PC-9 (cell line): ENCODE measurements around the gene SGK1. TPM values are rescaled to one million over a fixed set of nuclear protein-coding genes. Genes with fewer than 3 reads are reported as not detected.
A peak's percentile ranks its signal among the peaks of the same experiment; 100 is the strongest.

Experiments
- BruUV-seq: library from RNA; stranded (reverse); fragments of 400-500 nt; replicated peaks from 2 replicates; lab custom pipeline; 2021; lab: Mats Ljungman, UMichigan
- CTCF ChIA-PET: fragments of 300-600 bp; sonication (Branson Sonifier 250); formaldehyde crosslinking; loops from one replicate; lab custom pipeline; 2022; ENCODE audit warnings: antibody characterized with exemption; lab: Charles Lee
- POLR2A ChIA-PET: fragments of 300-600 bp; sonication (Branson Sonifier 250); formaldehyde crosslinking; loops from one replicate; lab custom pipeline; 2022; ENCODE audit warnings: antibody characterized with exemption; ENCODE audit not compliant: unreplicated experiment; lab: Charles Lee
- DNase-seq, 2 experiments: peaks; one replicate each; pipeline versions ENCODE4 v3.0.0 to v3.0.0-alpha.2; 2015 to 2022; ENCODE audit warnings: mixed read lengths in 1 of 2
- H2AFZ ChIP-seq: fragments of 200-600 bp; sonication (generic); 2 replicates; pipeline ENCODE4 v1.8.1; 2017; ENCODE audit warnings: antibody characterized with exemption
- H3F3A ChIP-seq: fragments of 200-600 bp; sonication (generic); 2 replicates; pipeline ENCODE4 v1.8.1; 2017; ENCODE audit warnings: antibody characterized with exemption, mild to moderate bottlenecking, low read depth; ENCODE audit not compliant: insufficient read depth
- H3K27ac ChIP-seq: fragments of 200-600 bp; sonication (generic); 2 replicates; pipeline ENCODE4 v1.6.1; 2016; ENCODE audit warnings: mixed run types
- H3K27me3 ChIP-seq: fragments of 200-600 bp; sonication (generic); 2 replicates; pipeline ENCODE4 v1.6.1; 2016; ENCODE audit warnings: low read depth, mixed run types; ENCODE audit not compliant: insufficient read depth
- H3K36me3 ChIP-seq: fragments of 200-600 bp; sonication (generic); 2 replicates; pipeline ENCODE4 v1.6.1; 2016; ENCODE audit warnings: low read depth, mixed run types
- H3K4me1 ChIP-seq: fragments of 200-600 bp; sonication (generic); replicated peaks from 2 replicates; pipeline ENCODE4 v1.6.1; 2016; ENCODE audit warnings: mixed run types; ENCODE audit not compliant: insufficient read depth
- H3K4me2 ChIP-seq: fragments of 200-600 bp; sonication (generic); 2 replicates; pipeline ENCODE4 v1.6.1; 2017; ENCODE audit warnings: mixed run types
- H3K4me3 ChIP-seq: fragments of 200-600 bp; sonication (generic); 2 replicates; pipeline ENCODE4 v1.6.1; 2016; ENCODE audit warnings: mixed run types
- H3K79me2 ChIP-seq: fragments of 200-600 bp; sonication (generic); 2 replicates; pipeline ENCODE4 v1.6.1; 2017; ENCODE audit warnings: low read depth, mixed run types
- H3K9me2 ChIP-seq: fragments of 200-600 bp; sonication (generic); 2 replicates; pipeline ENCODE4 v1.8.1; 2017; ENCODE audit warnings: mild to moderate bottlenecking; ENCODE audit not compliant: insufficient read depth
- H3K9me3 ChIP-seq: fragments of 200-600 bp; sonication (generic); 2 replicates; pipeline ENCODE4 v1.8.1; 2016; ENCODE audit warnings: low read depth; ENCODE audit not compliant: insufficient read depth
- H4K20me1 ChIP-seq: fragments of 200-600 bp; sonication (generic); 2 replicates; pipeline ENCODE4 v1.8.1; 2017; ENCODE audit not compliant: insufficient read depth
- EZH2 ChIP-seq: fragments of 200-600 bp; sonication (generic); IDR thresholded peaks from 2 replicates; pipeline ENCODE4 v1.8.0; 2017; ENCODE audit warnings: antibody characterized with exemption, low read depth
- intact Hi-C: fragments of 100-400 bp; cut with micrococcal nuclease; formaldehyde crosslinking; loops from one replicate; pipeline ENCODE4 v1.10.0; 2022; ENCODE audit not compliant: unreplicated experiment
- total RNA-seq: library from RNA; stranded (reverse); gene quantifications from 2 replicates; pipeline ENCODE4 v1.2.3, GENCODE V29; 2021
- TF ChIP-seq, protein P1 (sequence below): fragments of 200-600 bp; sonication (generic); conservative IDR thresholded peaks from 2 replicates; pipeline ENCODE4 v1.6.1; 2017; ENCODE audit warnings: mixed run types, antibody characterized with exemption, mild to moderate bottlenecking, moderate library complexity

The SGK1 gene
- total RNA-seq, 1 experiment from 2014 or later: 11.3 TPM

DNA sequence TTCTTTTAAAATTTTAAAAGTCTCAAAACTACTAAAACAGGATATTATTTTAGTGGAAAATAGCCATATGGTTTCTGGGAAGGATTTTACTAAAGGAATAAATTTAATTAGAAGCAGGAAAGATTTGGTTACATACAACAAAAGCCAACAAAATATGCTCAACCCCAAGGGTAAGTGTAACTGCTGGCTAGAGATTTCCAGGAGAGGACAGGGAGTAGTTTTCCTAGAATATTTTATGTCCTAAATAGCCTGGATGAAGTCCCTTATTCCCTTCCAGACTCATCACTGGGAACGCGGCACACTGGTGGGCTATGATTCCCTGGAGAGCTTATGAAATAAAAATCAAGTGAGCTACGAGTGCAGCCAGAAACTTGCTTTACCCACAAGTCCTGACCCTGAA, 66.6 kb downstream of the SGK1 start:
- Histone ChIP-seq H3K27ac (no peak overlapping the region), H3K36me3 (no peaks in the 10 kb centered on the region), H4K20me1 (no peaks in the 10 kb centered on the region), H3K9me2 (no peaks in the 10 kb centered on the region), H3K79me2 (no peaks in the 10 kb centered on the region), H2AFZ (no peak overlapping the region), H3F3A (no peaks in the 10 kb centered on the region), H3K4me2 (no peak overlapping the region), H3K4me3 (no peak overlapping the region), H3K4me1 (no peaks in the 10 kb centered on the region), H3K27me3 (no peaks in the 10 kb centered on the region), H3K9me3 (no peaks in the 10 kb centered on the region)
- no peak for DNase-seq
- ChIA-PET CTCF (no interaction called here), POLR2A (no interaction called here)
- intact Hi-C loops: no loop called here
- TF ChIP-seq, protein P1, sequence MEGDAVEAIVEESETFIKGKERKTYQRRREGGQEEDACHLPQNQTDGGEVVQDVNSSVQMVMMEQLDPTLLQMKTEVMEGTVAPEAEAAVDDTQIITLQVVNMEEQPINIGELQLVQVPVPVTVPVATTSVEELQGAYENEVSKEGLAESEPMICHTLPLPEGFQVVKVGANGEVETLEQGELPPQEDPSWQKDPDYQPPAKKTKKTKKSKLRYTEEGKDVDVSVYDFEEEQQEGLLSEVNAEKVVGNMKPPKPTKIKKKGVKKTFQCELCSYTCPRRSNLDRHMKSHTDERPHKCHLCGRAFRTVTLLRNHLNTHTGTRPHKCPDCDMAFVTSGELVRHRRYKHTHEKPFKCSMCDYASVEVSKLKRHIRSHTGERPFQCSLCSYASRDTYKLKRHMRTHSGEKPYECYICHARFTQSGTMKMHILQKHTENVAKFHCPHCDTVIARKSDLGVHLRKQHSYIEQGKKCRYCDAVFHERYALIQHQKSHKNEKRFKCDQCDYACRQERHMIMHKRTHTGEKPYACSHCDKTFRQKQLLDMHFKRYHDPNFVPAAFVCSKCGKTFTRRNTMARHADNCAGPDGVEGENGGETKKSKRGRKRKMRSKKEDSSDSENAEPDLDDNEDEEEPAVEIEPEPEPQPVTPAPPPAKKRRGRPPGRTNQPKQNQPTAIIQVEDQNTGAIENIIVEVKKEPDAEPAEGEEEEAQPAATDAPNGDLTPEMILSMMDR: no peak
- no peak for TF ChIP-seq EZH2
- no TSS peak for BruUV-seq

DNA sequence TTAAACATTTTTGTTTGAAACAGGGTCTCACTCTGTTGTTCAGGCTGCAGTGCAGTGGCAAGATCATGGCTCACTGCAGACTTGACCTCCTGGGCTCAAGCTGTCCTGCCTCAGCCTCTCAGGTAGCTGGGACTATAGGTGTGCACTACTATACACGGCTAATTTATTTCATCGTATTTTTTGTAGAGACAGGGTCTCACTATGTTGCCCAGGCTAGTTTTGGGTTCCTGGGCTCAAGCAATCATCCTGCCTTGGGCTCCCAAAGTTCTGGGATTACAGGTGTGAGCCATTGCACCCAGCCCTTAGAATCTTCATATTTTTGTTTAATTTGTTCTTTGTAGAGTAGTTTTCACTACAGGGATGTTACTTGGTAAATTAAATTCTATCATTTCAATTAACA, 67.1 kb downstream of the SGK1 start:
- CTCF ChIA-PET: no interaction called here
- POLR2A ChIA-PET: no interaction called here
- H3K4me1 ChIP-seq: no peaks in the 10 kb centered on the region

DNA sequence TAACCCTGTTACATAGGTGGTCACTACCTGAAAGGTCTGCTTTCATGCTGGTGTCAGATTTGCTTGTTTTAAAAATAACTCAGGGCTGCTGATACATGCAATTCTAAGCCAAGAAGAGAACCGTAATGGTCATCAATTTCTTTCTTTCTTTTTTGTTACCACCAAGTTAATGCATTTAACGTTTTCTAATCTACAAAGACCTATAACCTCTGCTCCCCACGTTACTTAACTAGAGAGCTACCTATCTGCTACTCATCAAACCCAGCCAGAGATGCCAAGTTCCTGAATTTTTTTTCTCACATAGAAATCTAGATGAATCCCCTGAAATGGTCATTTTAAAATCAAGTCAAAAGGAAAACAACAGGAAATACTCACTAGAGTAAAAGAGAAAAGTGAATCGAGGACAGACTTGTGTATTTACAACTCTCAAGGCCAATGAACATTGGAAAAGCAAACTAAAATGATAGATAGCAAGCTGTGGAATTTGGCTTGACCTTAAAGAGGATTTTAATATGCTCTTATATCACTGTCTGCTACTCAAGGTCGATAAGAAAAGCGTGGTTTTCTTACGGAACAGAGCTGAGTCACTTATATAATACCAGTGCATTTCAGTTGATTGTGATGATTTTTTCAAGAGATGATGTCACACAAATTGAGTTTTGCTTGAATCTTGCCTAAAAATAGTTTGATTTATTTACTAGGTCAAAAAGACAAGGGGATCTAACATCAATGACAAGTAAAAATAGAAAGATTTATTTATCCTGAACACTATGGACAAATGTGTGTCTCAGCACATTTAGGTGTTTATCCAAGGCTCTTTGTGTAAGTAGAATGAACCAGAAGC, 67.9 kb downstream of the SGK1 start:
- H2AFZ ChIP-seq: peak overlapping the region; percentile 24; the same call in 1 of the 2 replicates
- intact Hi-C loops: no loop called here
- POLR2A ChIA-PET: no interaction called here
- TF ChIP-seq EZH2: no peak
- TF ChIP-seq, protein P1: no peak
- no peaks in the 10 kb centered on the region for H3F3A ChIP-seq
- no peak for DNase-seq
- H3K9me3 ChIP-seq: no peaks in the 10 kb centered on the region
- H3K36me3 ChIP-seq: no peaks in the 10 kb centered on the region
- H3K27me3 ChIP-seq: no peaks in the 10 kb centered on the region
- no peak overlapping the region for H3K4me2 ChIP-seq
- no peaks in the 10 kb centered on the region for H4K20me1 ChIP-seq
- H3K4me3 ChIP-seq: no peak overlapping the region
- H3K27ac ChIP-seq: no peak overlapping the region
- H3K79me2 ChIP-seq: no peaks in the 10 kb centered on the region
- no TSS peak for BruUV-seq
- CTCF ChIA-PET: no interaction called here
- no peaks in the 10 kb centered on the region for H3K4me1 ChIP-seq
- no peaks in the 10 kb centered on the region for H3K9me2 ChIP-seq

More for the DNA sequence above, 67.1 kb downstream of the SGK1 start:
- no peak for TF ChIP-seq EZH2
- TF ChIP-seq, protein P1: no peak
- H3K9me2 ChIP-seq: no peaks in the 10 kb centered on the region
- DNase-seq: no peak
- no peak overlapping the region for H3K27ac ChIP-seq
- no TSS peak for BruUV-seq
- no peak overlapping the region for H3K4me2 ChIP-seq
- H3K36me3 ChIP-seq: no peaks in the 10 kb centered on the region
- no peak overlapping the region for H3K4me3 ChIP-seq
- H4K20me1 ChIP-seq: no peaks in the 10 kb centered on the region
- H3F3A ChIP-seq: no peaks in the 10 kb centered on the region
- H2AFZ ChIP-seq: no peak overlapping the region
- H3K9me3 ChIP-seq: no peaks in the 10 kb centered on the region
- no peaks in the 10 kb centered on the region for H3K27me3 ChIP-seq
- intact Hi-C loops: no loop called here
- H3K79me2 ChIP-seq: no peaks in the 10 kb centered on the region
